H1 (cell line): Measurements from ENCODE around the gene TET2. TPM values are rescaled to one million over a fixed set of nuclear protein-coding genes. Genes with fewer than 3 reads are reported as not detected.

ENCODE experiments used
- CTCF ChIA-PET: fragments of 300-600 bp; sonication (Branson Sonifier 250); formaldehyde crosslinking; loops from one replicate; lab custom pipeline; 2021; ENCODE audit not compliant: partially characterized antibody; lab: Charles Lee
- POLR2A ChIA-PET: fragments of 300-600 bp; sonication (Branson Sonifier 250); formaldehyde crosslinking; loops from one replicate; lab custom pipeline; 2021; ENCODE audit warnings: inconsistent platforms; ENCODE audit not compliant: partially characterized antibody; lab: Charles Lee
- DNase-seq, 2 experiments: peaks; one replicate each; pipeline versions ENCODE4 v3.0.0 to v3.0.0-alpha.2; 2010 to 2022; ENCODE audit warnings: low spot score in 2 of 2, low read depth in 1 of 2, mixed read lengths in 1 of 2
- FAIRE-seq: peaks from 2 replicates; lab custom pipeline; 2011; peaks lifted over from hg19 to GRCh38; lab: Jason Lieb, UNC
- H2AFZ ChIP-seq: 2 replicates; pipeline ENCODE4 v1.8.1; 2012; ENCODE audit warnings: low read length, inconsistent platforms
- H2AK5ac ChIP-seq: 2 replicates; pipeline ENCODE4 v1.6.1; 2013; ENCODE audit warnings: low read depth, low read length
- H2BK120ac ChIP-seq: replicated peaks from 2 replicates; pipeline ENCODE3; 2013; ENCODE audit warnings: low read depth, low read length, inconsistent platforms
- H2BK12ac ChIP-seq: 2 replicates; pipeline ENCODE4 v1.6.1; 2013; ENCODE audit warnings: low read depth, low read length
- H2BK15ac ChIP-seq: 2 replicates; pipeline ENCODE4 v1.6.1; 2013; ENCODE audit warnings: low read length
- H2BK20ac ChIP-seq: 2 replicates; pipeline ENCODE4 v1.6.1; 2013; ENCODE audit warnings: low read length
- H2BK5ac ChIP-seq: 2 replicates; pipeline ENCODE4 v1.6.1; 2013; ENCODE audit warnings: low read depth, low read length
- H3K14ac ChIP-seq: 2 replicates; pipeline ENCODE4 v1.6.1; 2013; ENCODE audit warnings: inconsistent platforms; ENCODE audit not compliant: insufficient read length
- H3K18ac ChIP-seq: 2 replicates; pipeline ENCODE4 v1.6.1; 2013; ENCODE audit warnings: low read length; ENCODE audit errors: extremely low read depth
- H3K23ac ChIP-seq: 2 replicates; pipeline ENCODE4 v1.6.1; 2013; ENCODE audit warnings: inconsistent platforms; ENCODE audit not compliant: insufficient read length
- H3K23me2 ChIP-seq: 2 replicates; pipeline ENCODE4 v1.6.1; 2013; ENCODE audit warnings: low read depth, low read length
- H3K27ac ChIP-seq: 2 replicates; pipeline ENCODE4 v1.6.1; 2011; ENCODE audit warnings: low read depth, low read length, inconsistent platforms
- H3K27me3 ChIP-seq, 4 experiments: replicated peaks in 1 of 4; 1 replicate in 1 of 4; 2 replicates in 3 of 4; pipeline versions ENCODE4 v1.6.1 to v1.8.1; 2011 to 2013; ENCODE audit warnings: low read length in 3 of 4, mild to moderate bottlenecking in 3 of 4, inconsistent platforms in 2 of 4, mixed read lengths in 2 of 4, moderate library complexity in 1 of 4; ENCODE audit not compliant: control insufficient read depth in 3 of 4, insufficient read depth in 3 of 4; ENCODE audit errors: extremely low read depth in 1 of 4
- H3K36me3 ChIP-seq, 4 experiments: 2 replicates each; pipeline versions ENCODE4 v1.6.1 to v1.8.1; 2011 to 2013; ENCODE audit warnings: mild to moderate bottlenecking in 4 of 4, low read length in 3 of 4, moderate library complexity in 2 of 4, control low read depth in 1 of 4, inconsistent platforms in 1 of 4; ENCODE audit not compliant: insufficient read depth in 4 of 4, control insufficient read depth in 2 of 4
- H3K4ac ChIP-seq: replicated peaks from 2 replicates; pipeline ENCODE3; 2013; ENCODE audit warnings: low read length, low read depth, mixed read lengths, inconsistent platforms; ENCODE audit not compliant: insufficient read length
- H3K4me1 ChIP-seq, 4 experiments: replicated peaks in 1 of 4; 1 replicate in 1 of 4; 2 replicates in 3 of 4; pipeline versions ENCODE4 v1.6.1 to v1.8.1; 2011 to 2013; ENCODE audit warnings: low read length in 3 of 4, inconsistent platforms in 2 of 4, mixed read lengths in 1 of 4; ENCODE audit not compliant: insufficient read depth in 4 of 4, control insufficient read depth in 3 of 4
- H3K4me2 ChIP-seq, 2 experiments: 2 replicates each; pipeline versions ENCODE4 v1.6.1 to v1.8.1; 2011 to 2013; ENCODE audit warnings: low read depth in 2 of 2, low read length in 2 of 2, control low read depth in 1 of 2, inconsistent platforms in 1 of 2, mild to moderate bottlenecking in 1 of 2; ENCODE audit not compliant: insufficient read depth in 1 of 2
- H3K4me3 ChIP-seq, 4 experiments: fragments of 200-600, 300-600 bp in 1 of 4; sonication (generic), shearing (Covaris generic), sonication (Bioruptor Twin) in 1 of 4; 2 replicates each; pipeline versions ENCODE4 v1.5.1 to v1.8.1; 2011 to 2016; ENCODE audit warnings: low read length in 4 of 4, low read depth in 3 of 4, control low read depth in 2 of 4, inconsistent platforms in 2 of 4, mild to moderate bottlenecking in 2 of 4, mixed read lengths in 1 of 4, moderate library complexity in 1 of 4; ENCODE audit not compliant: insufficient read depth in 2 of 4; ENCODE audit errors: extremely low read depth in 1 of 4
- H3K56ac ChIP-seq: replicated peaks from 2 replicates; pipeline ENCODE3; 2013; ENCODE audit warnings: low read depth, mild to moderate bottlenecking, mixed read lengths, low read length, inconsistent platforms; ENCODE audit not compliant: insufficient read length
- H3K79me1 ChIP-seq: 2 replicates; pipeline ENCODE4 v1.6.1; 2013; ENCODE audit warnings: low read depth, low read length, control low read depth
- H3K79me2 ChIP-seq, 2 experiments: 2 replicates each; pipeline versions ENCODE4 v1.6.1 to v1.8.1; 2012 to 2013; ENCODE audit warnings: low read length in 2 of 2, mild to moderate bottlenecking in 2 of 2, inconsistent platforms in 1 of 2; ENCODE audit not compliant: insufficient read depth in 2 of 2, control insufficient read depth in 1 of 2
- H3K9ac ChIP-seq, 4 experiments: replicated peaks in 1 of 4; 1 replicate in 1 of 4; 2 replicates in 3 of 4; pipeline versions ENCODE4 v1.6.1 to v1.8.1; 2011 to 2013; ENCODE audit warnings: low read depth in 3 of 4, low read length in 3 of 4, control low read depth in 2 of 4, mild to moderate bottlenecking in 2 of 4, moderate library complexity in 2 of 4, inconsistent platforms in 1 of 4; ENCODE audit errors: extremely low read depth in 1 of 4
- H3K9me3 ChIP-seq, 2 experiments: 2 replicates each; pipeline versions ENCODE4 v1.6.1 to v1.8.1; 2012 to 2013; ENCODE audit warnings: mild to moderate bottlenecking in 2 of 2, moderate library complexity in 2 of 2, control low read depth in 1 of 2, inconsistent platforms in 1 of 2, low read depth in 1 of 2, low read length in 1 of 2, mixed read lengths in 1 of 2; ENCODE audit not compliant: insufficient read depth in 2 of 2
- H4K20me1 ChIP-seq, 2 experiments: replicated peaks in 1 of 2; 2 replicates each; pipeline versions ENCODE3 to v1.8.1; 2011 to 2013; ENCODE audit warnings: inconsistent platforms in 2 of 2, low read length in 2 of 2, mild to moderate bottlenecking in 1 of 2; ENCODE audit not compliant: insufficient read depth in 2 of 2, control insufficient read depth in 1 of 2
- H4K5ac ChIP-seq: 2 replicates; pipeline ENCODE4 v1.6.1; 2013; ENCODE audit warnings: low read length, low read depth, mixed read lengths, inconsistent platforms; ENCODE audit not compliant: insufficient read length
- H4K8ac ChIP-seq: 2 replicates; pipeline ENCODE4 v1.8.0; 2013; ENCODE audit warnings: mild to moderate bottlenecking, moderate library complexity, low read length, inconsistent platforms; ENCODE audit not compliant: insufficient read depth; ENCODE audit errors: extremely low read depth
- H4K91ac ChIP-seq: replicated peaks from 2 replicates; pipeline ENCODE3; 2013; ENCODE audit warnings: low read length, mixed read lengths, inconsistent platforms; ENCODE audit not compliant: insufficient read length
- EP300 ChIP-seq, 2 experiments: IDR thresholded peaks; 1 replicate in 1 of 2; 2 replicates in 1 of 2; pipeline ENCODE4 v1.6.1; 2011 to 2012; ENCODE audit warnings: low read depth in 2 of 2, low read length in 2 of 2, mild to moderate bottlenecking in 2 of 2, borderline replicate concordance in 1 of 2, inconsistent platforms in 1 of 2, moderate library complexity in 1 of 2
- FOSL1 ChIP-seq: IDR thresholded peaks from 2 replicates; pipeline ENCODE4 v1.6.1; 2011; ENCODE audit warnings: mild to moderate bottlenecking, low read depth, low read length, moderate library complexity; ENCODE audit not compliant: insufficient read depth
- POLR2A ChIP-seq, 2 experiments: IDR thresholded peaks; 1 replicate in 1 of 2; 2 replicates in 1 of 2; pipeline ENCODE4 v1.6.1; 2011; ENCODE audit warnings: low read depth in 2 of 2, low read length in 2 of 2, mild to moderate bottlenecking in 2 of 2; ENCODE audit errors: control extremely low read depth in 1 of 2
- RAD21 ChIP-seq, 2 experiments: IDR thresholded peaks in 1 of 2; conservative IDR thresholded peaks in 1 of 2; 2 replicates each; pipeline ENCODE4 v1.6.1; 2011; ENCODE audit warnings: low read depth in 2 of 2, low read length in 2 of 2, improper control_type of control experiment in 1 of 2, inconsistent platforms in 1 of 2, mild to moderate bottlenecking in 1 of 2, moderate library complexity in 1 of 2
- SUZ12 ChIP-seq: fragments of 200-600 bp; sonication (generic); IDR thresholded peaks from 2 replicates; pipeline ENCODE4 v1.6.1; 2012; ENCODE audit warnings: mild to moderate bottlenecking, inconsistent platforms, low read length, moderate library complexity, mixed read lengths
- TAF1 ChIP-seq: IDR thresholded peaks from 2 replicates; pipeline ENCODE4 v1.6.1; 2011; ENCODE audit warnings: mild to moderate bottlenecking, low read depth, low read length
- YY1 ChIP-seq: IDR thresholded peaks from 2 replicates; pipeline ENCODE4 v1.6.1; 2011; ENCODE audit warnings: low read depth, mild to moderate bottlenecking, low read length
- WGBS, 2 experiments: shearing (Covaris generic) in 1 of 2; methylation state at CpG; one replicate each; pipeline versions ENCODE4 v1.1.6 to v1.1.7; 2013 to 2015; ENCODE audit warnings: low lambda C conversion rate in 2 of 2, mixed read lengths in 2 of 2, inconsistent platforms in 1 of 2, low coverage in 1 of 2, missing lambda C conversion rate in 1 of 2; ENCODE audit not compliant: insufficient replicate concordance in 2 of 2, insufficient coverage in 1 of 2, insufficient read length in 1 of 2; ENCODE audit errors: extremely low coverage in 1 of 2, missing lambda C conversion rate in 1 of 2; 5-methylcytosine and 5-hydroxymethylcytosine counted together
- polyA plus RNA-seq, 7 experiments: library from polyadenylated mRNA; depleted of rRNA in 3 of 7; stranded (reverse) in 5 of 7; unstranded in 2 of 7; fragments of >200 nt in 5 of 7; fragments of 200-250 nt in 2 of 7; gene quantifications; 1 replicate in 5 of 7; 2 replicates in 1 of 7; 4 replicates in 1 of 7; pipeline versions ENCODE4 v1.2.1 to v1.2.3, GENCODE V29; 2011 to 2013; ENCODE audit warnings: missing spikeins in 2 of 7, mixed read lengths in 2 of 7
- total RNA-seq: library from RNA; stranded (reverse); fragmentation: NEBNext Ultra II Directional; extraction: Animal tissue kit (Norgen Biotek cat#: 25700); gene quantifications from 2 replicates; pipeline ENCODE4 v1.2.1, GENCODE V29; 2021

The TET2 gene
- total and polyA plus RNA-seq, 2 of the 8 experiments (the other 6 are each of a cell fraction or from before 2014, with no cell fraction given), result 1.0 to 2.6 TPM

GRCh38 chr4:105232374-105232773 lies 85.7 kb downstream of the TET2 start:
- Histone ChIP-seq H2BK5ac (no peak overlapping the region), H2BK12ac (no peak overlapping the region), H3K23ac (no peak overlapping the region), H3K18ac (no peak overlapping the region), H3K4me1 (peaks cover 0 to 5% (median 3%) of the 10 kb centered on the region in 4 experiments; a peak in 3 of 7 replicates), H3K4ac (no peak overlapping the region), H3K9ac (no peak overlapping the region), H3K56ac (no peak overlapping the region), H2AK5ac (no peak overlapping the region), H4K8ac (no peak overlapping the region), H3K79me1 (no peaks in the 10 kb centered on the region), H3K36me3 (no peaks in the 10 kb centered on the region), H3K9me3 (no peaks in the 10 kb centered on the region), H4K20me1 (no peaks in the 10 kb centered on the region), H2AFZ (no peak overlapping the region), H3K27ac (no peak overlapping the region), H3K27me3 (no peaks in the 10 kb centered on the region), H2BK120ac (no peak overlapping the region), H3K23me2 (no peaks in the 10 kb centered on the region), H2BK20ac (no peak overlapping the region), H4K5ac (no peak overlapping the region), H3K79me2 (no peaks in the 10 kb centered on the region), H4K91ac (no peak overlapping the region), H3K4me2 (no peak overlapping the region), H3K4me3 (no peak overlapping the region), H3K14ac (no peak overlapping the region), H2BK15ac (no peak overlapping the region)
- POLR2A ChIA-PET, result no interaction called here
- FAIRE-seq, result no peak
- DNase-seq, result no peak
- CTCF ChIA-PET, result no interaction called here
- TF ChIP-seq FOSL1, result no peak
- no peak for TF ChIP-seq SUZ12
- no peak for TF ChIP-seq POLR2A (IDR thresholded peaks at IDR 0.05; ENCODE audit: control extremely low read depth in 1 of 2, low read depth in 2 of 2, low read length in 2 of 2)
- no peak for TF ChIP-seq YY1
- no peak for TF ChIP-seq RAD21 (IDR thresholded peaks at IDR 0.05 in 1 of 2, conservative IDR thresholded peaks at IDR 0.05 in 1 of 2; ENCODE audit: low read depth in 2 of 2, low read length in 2 of 2)
- no peak for TF ChIP-seq EP300 (IDR thresholded peaks at IDR 0.05; ENCODE audit: borderline replicate concordance in 1 of 2, low read depth in 2 of 2, low read length in 2 of 2)
- no peak for TF ChIP-seq TAF1
- 92% methylated on average over 4 of the region's 4 CpGs; no CpG with 5 or more reads in 1 of the 2 experiments for WGBS, 2 experiments
